Activated CD8-positive, alpha-beta T cell treated with anti-CD3 and anti-CD28 coated beads for 36 hours (primary cell): ENCODE results near the gene SKAP1. TPM values are rescaled to one million over a fixed set of nuclear protein-coding genes. Genes with fewer than 3 reads are reported as not detected.
A peak's percentile ranks its signal among the peaks of the same experiment; 100 is the strongest.
"Not testable (repeated sequence)": the region's sequence is repeated elsewhere in the genome, so short reads cannot be mapped to it uniquely, and the experiment has no call there.

Source experiments
- ATAC-seq: fragments of 200-7000 bp; cut with Tn5 transposase; one replicate; pipeline ENCODE4 v1.10.0; 2021; ENCODE audit warnings: mild to moderate bottlenecking, moderate library complexity
- CTCF ChIA-PET: fragments of 350-600 bp; sonication (Branson Sonifier 250); formaldehyde crosslinking; loops from one replicate; lab custom pipeline; 2021; ENCODE audit warnings: antibody characterized with exemption; lab: Charles Lee
- POLR2A ChIA-PET: fragments of 350-600 bp; sonication (Branson Sonifier 250); formaldehyde crosslinking; loops from one replicate; lab custom pipeline; 2021; ENCODE audit warnings: antibody characterized with exemption; lab: Charles Lee
- DNase-seq: peaks from one replicate; pipeline ENCODE4 v3.0.0-alpha.2; 2020
- H3K27ac Mint-ChIP-seq: one replicate; pipeline ENCODE4 v1.8.0; 2021; ENCODE audit warnings: mild to moderate bottlenecking, mixed read lengths
- H3K27me3 Mint-ChIP-seq: one replicate; pipeline ENCODE4 v1.8.0; 2021; ENCODE audit warnings: mixed read lengths
- H3K36me3 Mint-ChIP-seq: one replicate; pipeline ENCODE4 v1.8.0; 2021; ENCODE audit warnings: low read depth, mixed read lengths
- H3K4me1 Mint-ChIP-seq: one replicate; pipeline ENCODE4 v1.8.0; 2021; ENCODE audit warnings: low read depth, mixed read lengths
- H3K4me3 Mint-ChIP-seq: one replicate; pipeline ENCODE4 v1.8.0; 2021; ENCODE audit warnings: mild to moderate bottlenecking, moderate library complexity, mixed read lengths
- H3K9me3 Mint-ChIP-seq: one replicate; pipeline ENCODE4 v1.8.0; 2021; ENCODE audit warnings: mixed read lengths
- CTCF ChIP-seq: fragments of 200-600 bp; IDR thresholded peaks from one replicate; pipeline ENCODE4 v1.8.0; 2022; ENCODE audit warnings: antibody characterized with exemption, mild to moderate bottlenecking
- intact Hi-C: fragments of 100-400 bp; cut with micrococcal nuclease; formaldehyde crosslinking; loops from one replicate; pipeline ENCODE4 v1.10.0; 2022
- total RNA-seq, 2 experiments: library from RNA; stranded (reverse); gene quantifications; one replicate each; pipeline ENCODE4 v1.2.3, GENCODE V29; 2021

The SKAP1 gene
- total RNA-seq, 2 experiments from 2014 or later = 73.9 to 81.3 TPM

GRCh38 chr17:48294020-48294805 is 135.8 kb downstream of the SKAP1 start:
- ChIA-PET POLR2A (interaction anchor here (0.6 to 0.9 kb wide), 3 partner anchors 19 to 183 kb away, joined by 3 to 4 read pairs (median 3); no protein-coding TSS in a partner anchor), CTCF (interaction anchor here (0.8 to 6.4 kb wide), 10 partner anchors 10 to 385 kb away, joined by 3 to 27 read pairs (median 6); partner anchors contain the start of gene HOXB5)
- no peaks in the 10 kb centered on the region for H3K9me3 Mint-ChIP-seq
- DNase-seq (no peak), ATAC-seq (peak; percentile 70)
- peaks cover 7% of the 10 kb centered on the region for H3K36me3 Mint-ChIP-seq
- TF ChIP-seq CTCF = no peak
- intact Hi-C loops = no loop called here
- peak overlapping the region; percentile 74 for H3K4me3 Mint-ChIP-seq
- H3K27ac Mint-ChIP-seq = peak overlapping the region; percentile 97
- H3K27me3 Mint-ChIP-seq = no peaks in the 10 kb centered on the region
- peaks cover 56% of the 10 kb centered on the region for H3K4me1 Mint-ChIP-seq

- POLR2A ChIA-PET = interaction anchor here (0.6 to 0.9 kb wide), 5 partner anchors 19 to 300 kb away, joined by 3 to 4 read pairs (median 3); no protein-coding TSS in a partner anchor
- no peaks in the 10 kb centered on the region for H3K27me3 Mint-ChIP-seq
- H3K36me3 Mint-ChIP-seq = peaks cover 7% of the 10 kb centered on the region
These were observed 136.5 kb downstream of the SKAP1 start for GRCh38 chr17:48293319-48294019.

GRCh38 chr17:48290378-48290777 is 139.6 kb downstream of the SKAP1 start:
- Mint-ChIP-seq H3K4me1 (peaks cover 32% of the 10 kb centered on the region), H3K36me3 (peaks cover 7% of the 10 kb centered on the region), H3K9me3 (no peaks in the 10 kb centered on the region), H3K27ac (no peak overlapping the region), H3K4me3 (no peak overlapping the region), H3K27me3 (no peaks in the 10 kb centered on the region)
- POLR2A ChIA-PET = no interaction called here
- ATAC-seq (no peak), DNase-seq (no peak)
- intact Hi-C loops = no loop called here
- no peak for TF ChIP-seq CTCF
- CTCF ChIA-PET = interaction anchor here (0.8 to 6.4 kb wide), 2 partner anchors 18 to 28 kb away, joined by 3 to 27 read pairs; no protein-coding TSS in a partner anchor

More at GRCh38 chr17:48293319-48294019, 136.5 kb downstream of the SKAP1 start:
- TF ChIP-seq CTCF = no peak
- intact Hi-C loops = no loop called here
- Mint-ChIP-seq H3K27ac (peak overlapping the region; percentile 82), H3K9me3 (no peaks in the 10 kb centered on the region), H3K4me3 (peak overlapping the region; percentile 20), H3K4me1 (peaks cover 49% of the 10 kb centered on the region)
- DNase-seq = no peak
- CTCF ChIA-PET = interaction anchor here (0.8 to 6.4 kb wide), 8 partner anchors 9 to 385 kb away, joined by 3 to 27 read pairs (median 4); no protein-coding TSS in a partner anchor
- ATAC-seq = no peak

- H3K27me3 Mint-ChIP-seq, H3K27ac Mint-ChIP-seq, H3K36me3 Mint-ChIP-seq, ATAC-seq, H3K9me3 Mint-ChIP-seq, H3K4me3 Mint-ChIP-seq, intact Hi-C loops, DNase-seq, POLR2A ChIA-PET: not testable (repeated sequence)
- H3K4me1 Mint-ChIP-seq = peaks cover 22% of the 10 kb centered on the region
- CTCF ChIA-PET = interaction anchor here (0.6 kb wide), 1 partner anchor 206 kb away, joined by 3 read pairs; no protein-coding TSS in a partner anchor
These were observed 143.1 kb downstream of the SKAP1 start for GRCh38 chr17:48286917-48287316.

GRCh38 chr17:48285614-48286013 is 144.4 kb downstream of the SKAP1 start:
- no peak overlapping the region for H3K4me3 Mint-ChIP-seq
- no peak for TF ChIP-seq CTCF

More at GRCh38 chr17:48285614-48286013, 144.4 kb downstream of the SKAP1 start:
- ChIA-PET CTCF (no interaction called here), POLR2A (no interaction called here)
- DNase-seq (no peak), ATAC-seq (no peak)
- Mint-ChIP-seq H3K9me3 (no peaks in the 10 kb centered on the region), H3K27me3 (no peaks in the 10 kb centered on the region), H3K4me1 (peaks cover 22% of the 10 kb centered on the region), H3K36me3 (peaks cover 2% of the 10 kb centered on the region), H3K27ac (no peak overlapping the region)
- intact Hi-C loops = no loop called here
